ENCODE data around the gene CNOT4.

DNA sequence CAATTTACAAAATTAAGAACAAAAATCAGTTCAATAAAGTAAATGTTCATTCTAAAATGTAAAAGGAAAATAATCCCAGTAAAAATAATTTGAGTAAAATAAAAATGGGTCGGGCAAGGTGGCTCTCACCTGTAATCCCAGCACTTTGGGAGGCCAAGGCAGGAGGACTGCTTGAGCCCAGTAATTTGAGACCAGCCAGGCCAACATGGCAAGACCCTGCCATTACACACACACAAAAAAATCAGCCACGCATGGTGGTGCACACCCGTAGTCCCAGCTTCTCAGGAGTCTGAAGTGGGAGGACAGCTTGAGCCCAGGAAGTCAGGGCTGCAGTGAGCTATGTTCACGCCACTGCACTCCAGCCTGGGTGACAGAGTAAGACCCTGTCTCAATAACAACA is 34.4 kb downstream of the CNOT4 start:
- no peak for TF ChIP-seq POLR2AphosphoS5 (IDR thresholded peaks at IDR 0.05)
- TF ChIP-seq, protein P1, sequence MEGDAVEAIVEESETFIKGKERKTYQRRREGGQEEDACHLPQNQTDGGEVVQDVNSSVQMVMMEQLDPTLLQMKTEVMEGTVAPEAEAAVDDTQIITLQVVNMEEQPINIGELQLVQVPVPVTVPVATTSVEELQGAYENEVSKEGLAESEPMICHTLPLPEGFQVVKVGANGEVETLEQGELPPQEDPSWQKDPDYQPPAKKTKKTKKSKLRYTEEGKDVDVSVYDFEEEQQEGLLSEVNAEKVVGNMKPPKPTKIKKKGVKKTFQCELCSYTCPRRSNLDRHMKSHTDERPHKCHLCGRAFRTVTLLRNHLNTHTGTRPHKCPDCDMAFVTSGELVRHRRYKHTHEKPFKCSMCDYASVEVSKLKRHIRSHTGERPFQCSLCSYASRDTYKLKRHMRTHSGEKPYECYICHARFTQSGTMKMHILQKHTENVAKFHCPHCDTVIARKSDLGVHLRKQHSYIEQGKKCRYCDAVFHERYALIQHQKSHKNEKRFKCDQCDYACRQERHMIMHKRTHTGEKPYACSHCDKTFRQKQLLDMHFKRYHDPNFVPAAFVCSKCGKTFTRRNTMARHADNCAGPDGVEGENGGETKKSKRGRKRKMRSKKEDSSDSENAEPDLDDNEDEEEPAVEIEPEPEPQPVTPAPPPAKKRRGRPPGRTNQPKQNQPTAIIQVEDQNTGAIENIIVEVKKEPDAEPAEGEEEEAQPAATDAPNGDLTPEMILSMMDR (IDR thresholded peaks at IDR 0.05): no peak

Measured in prostate gland (tissue), 2 donors.